Fibroblast of lung (primary cell): Measurements from ENCODE around the gene FBXL17. TPM values are rescaled to one million over a fixed set of nuclear protein-coding genes. Genes with fewer than 3 reads are reported as not detected.

Experiments
- DNase-seq, 2 donors: peaks; one replicate each; pipeline versions ENCODE4 v3.0.0 to v3.0.0-alpha.2; 2010; ENCODE audit warnings: low read depth in 2 of 2
- H2AFZ ChIP-seq: 2 replicates; pipeline ENCODE4 v1.5.1; 2012; ENCODE audit warnings: low read length, control low read depth, inconsistent platforms
- H3K27ac ChIP-seq: 2 replicates; pipeline ENCODE4 v1.5.1; 2011; ENCODE audit warnings: low read length, control low read depth; ENCODE audit not compliant: insufficient read depth
- H3K27me3 ChIP-seq: 2 replicates; pipeline ENCODE4 v1.5.1; 2011; ENCODE audit warnings: mild to moderate bottlenecking, low read length; ENCODE audit not compliant: control insufficient read depth, insufficient read depth
- H3K36me3 ChIP-seq: 2 replicates; pipeline ENCODE4 v1.5.1; 2011; ENCODE audit warnings: low read length; ENCODE audit not compliant: control insufficient read depth, insufficient read depth
- H3K4me1 ChIP-seq: 2 replicates; pipeline ENCODE4 v1.5.1; 2011; ENCODE audit warnings: low read length; ENCODE audit not compliant: control insufficient read depth, insufficient read depth; ENCODE audit errors: extremely low read depth
- H3K4me2 ChIP-seq: 2 replicates; pipeline ENCODE4 v1.5.1; 2011; ENCODE audit warnings: low read length, control low read depth; ENCODE audit not compliant: insufficient read depth; ENCODE audit errors: extremely low read depth
- H3K4me3 ChIP-seq, 4 experiments: fragments of 200-600 bp in 1 of 4; sonication (generic) in 1 of 4; replicated peaks in 1 of 4; 2 replicates each; pipeline ENCODE4 v1.5.1; 2011 to 2016; ENCODE audit warnings: low read length in 4 of 4, low read depth in 3 of 4, mild to moderate bottlenecking in 3 of 4, control low read depth in 2 of 4, inconsistent platforms in 1 of 4, mixed read lengths in 1 of 4; ENCODE audit not compliant: insufficient read depth in 1 of 4; ENCODE audit errors: control extremely low read depth in 1 of 4
- H3K79me2 ChIP-seq: 2 replicates; pipeline ENCODE4 v1.5.1; 2012; ENCODE audit warnings: mild to moderate bottlenecking, low read length, inconsistent platforms; ENCODE audit not compliant: control insufficient read depth, insufficient read depth
- H3K9ac ChIP-seq: 2 replicates; pipeline ENCODE4 v1.5.1; 2011; ENCODE audit warnings: mild to moderate bottlenecking, low read length, control low read depth; ENCODE audit not compliant: insufficient read depth
- H3K9me3 ChIP-seq: 2 replicates; pipeline ENCODE4 v1.5.1; 2012; ENCODE audit warnings: low read depth, low read length; ENCODE audit not compliant: control insufficient read depth, insufficient read depth
- H4K20me1 ChIP-seq: 2 replicates; pipeline ENCODE4 v1.5.1; 2011; ENCODE audit warnings: low read length; ENCODE audit not compliant: control insufficient read depth, insufficient read depth; ENCODE audit errors: extremely low read depth
- CTCF ChIP-seq, 2 donors: IDR thresholded peaks in 1 of 2; conservative IDR thresholded peaks in 1 of 2; 1 replicate in 1 of 2; 2 replicates in 1 of 2; pipeline ENCODE4 v1.5.1; 2011 to 2012; ENCODE audit warnings: low read length in 2 of 2, control low read depth in 1 of 2, inconsistent platforms in 1 of 2, low read depth in 1 of 2, mild to moderate bottlenecking in 1 of 2
- EZH2 ChIP-seq: IDR thresholded peaks from 2 replicates; pipeline ENCODE4 v1.5.1; 2012; ENCODE audit warnings: low read length, control low read depth, mild to moderate bottlenecking; ENCODE audit errors: missing control alignments
- polyA plus RNA-seq, 2 donors: library from polyadenylated mRNA; depleted of rRNA in 1 of 2; stranded (reverse) in 1 of 2; unstranded in 1 of 2; fragments of >200 nt; gene quantifications; 2 replicates each; pipeline ENCODE4 v1.2.1, GENCODE V29; 2011 to 2012; ENCODE audit warnings: missing spikeins in 1 of 2
- total RNA-seq: library from RNA; depleted of rRNA; stranded (reverse); fragments of >200 nt; gene quantifications from 2 replicates; pipeline ENCODE4 v1.2.1, GENCODE V29; 2014

Gene FBXL17
- total and polyA plus RNA-seq, 2 donors (not counting 1 experiment from before 2014, with no cell fraction given), result 7.1 to 8.3 TPM

- Histone ChIP-seq H3K27me3 (no peaks in the 10 kb centered on the region), H3K79me2 (no peaks in the 10 kb centered on the region), H2AFZ (no peak overlapping the region), H3K4me2 (no peak overlapping the region), H3K9me3 (no peaks in the 10 kb centered on the region), H3K9ac (no peak overlapping the region), H3K27ac (no peak overlapping the region), H3K36me3 (no peaks in the 10 kb centered on the region), H3K4me3 (no peak overlapping the region), H4K20me1 (no peaks in the 10 kb centered on the region), H3K4me1 (no peaks in the 10 kb centered on the region)
- no peak for TF ChIP-seq CTCF (conservative IDR thresholded peaks at IDR 0.05 in 1 of 2, IDR thresholded peaks at IDR 0.05 in 1 of 2; ENCODE audit: low read depth in 1 of 2, low read length in 2 of 2)
- TF ChIP-seq EZH2, result no peak
- DNase-seq, result no peak
Measured at GRCh38 chr5:108361239-108361638, 20.7 kb downstream of the FBXL17 start.

GRCh38 chr5:108360280-108360679, 21.6 kb downstream of the FBXL17 start:
- Histone ChIP-seq H3K27ac (no peak overlapping the region), H3K79me2 (no peaks in the 10 kb centered on the region), H3K4me3 (no peak overlapping the region), H4K20me1 (no peaks in the 10 kb centered on the region), H3K9me3 (no peaks in the 10 kb centered on the region), H3K27me3 (no peaks in the 10 kb centered on the region), H3K4me1 (no peaks in the 10 kb centered on the region), H2AFZ (no peak overlapping the region), H3K36me3 (no peaks in the 10 kb centered on the region), H3K4me2 (no peak overlapping the region), H3K9ac (no peak overlapping the region)
- DNase-seq, result no peak
- no peak for TF ChIP-seq EZH2
- TF ChIP-seq CTCF (conservative IDR thresholded peaks at IDR 0.05 in 1 of 2, IDR thresholded peaks at IDR 0.05 in 1 of 2; ENCODE audit: low read depth in 1 of 2, low read length in 2 of 2), result no peak

- no peak for DNase-seq
- Histone ChIP-seq H3K27me3 (no peaks in the 10 kb centered on the region), H2AFZ (no peak overlapping the region), H3K9me3 (no peaks in the 10 kb centered on the region), H3K4me2 (no peak overlapping the region), H4K20me1 (no peaks in the 10 kb centered on the region), H3K79me2 (no peaks in the 10 kb centered on the region), H3K9ac (no peak overlapping the region), H3K4me1 (no peaks in the 10 kb centered on the region), H3K36me3 (no peaks in the 10 kb centered on the region), H3K27ac (no peak overlapping the region), H3K4me3 (no peak overlapping the region)
- TF ChIP-seq EZH2, result no peak
- no peak for TF ChIP-seq CTCF (conservative IDR thresholded peaks at IDR 0.05 in 1 of 2, IDR thresholded peaks at IDR 0.05 in 1 of 2; ENCODE audit: low read depth in 1 of 2, low read length in 2 of 2)
Measured at GRCh38 chr5:108356286-108356685, 25.6 kb downstream of the FBXL17 start.
